Kidney glomerular epithelial cell (primary cell): ENCODE measurements around the gene XKRX.

Experiments
- DNase-seq: peaks from one replicate; lab custom pipeline; 2025; lab: John Stamatoyannopoulos, UW

XKRX gene

DNA sequence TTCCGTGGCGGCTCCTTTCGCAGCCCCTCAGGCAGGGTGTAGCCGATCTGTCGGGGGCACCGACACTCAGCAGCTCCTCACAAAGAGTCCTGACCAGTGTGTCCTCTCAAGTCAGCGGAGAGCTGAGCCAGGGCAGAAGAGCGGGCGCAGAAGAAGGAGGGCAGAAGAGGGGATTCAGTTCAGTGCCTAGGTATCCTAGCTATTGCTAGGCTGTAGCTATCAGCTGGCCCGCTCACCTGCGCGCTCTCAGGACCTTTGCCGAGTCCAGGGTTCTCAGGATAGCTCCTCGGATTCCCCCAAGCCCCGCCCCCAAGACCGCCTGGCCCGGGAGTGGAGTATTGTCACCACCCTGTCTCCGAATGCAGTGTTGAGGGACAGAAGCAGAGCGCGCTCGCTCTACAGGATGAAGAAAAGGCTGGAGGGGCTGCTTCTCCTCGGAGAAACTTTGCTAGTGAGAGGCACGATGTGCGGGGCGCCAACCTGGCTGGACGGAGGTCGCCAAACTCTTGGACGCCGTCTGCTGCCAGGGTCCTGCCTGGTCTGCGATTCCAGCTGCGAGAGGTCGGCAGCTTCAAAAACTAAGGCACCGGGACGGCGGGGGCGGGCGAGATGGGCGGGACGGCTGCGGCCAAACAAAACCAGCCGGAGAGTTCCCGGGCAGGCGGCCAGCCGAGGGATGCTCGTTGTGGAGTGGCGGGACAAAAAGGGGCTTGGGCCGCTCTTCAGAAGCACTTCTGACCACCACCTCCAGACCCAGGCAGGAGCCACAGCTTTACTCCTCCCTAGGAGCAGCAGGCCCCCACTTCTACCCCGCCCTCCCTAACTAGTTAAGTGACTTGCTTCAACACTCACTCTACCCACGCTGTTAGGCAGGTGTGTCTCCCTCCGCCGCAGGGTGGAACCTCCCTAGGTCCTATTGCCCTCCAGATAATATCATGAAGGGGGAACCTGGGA lies at the start of gene XKRX:
Gene XKRX (minus strand): TSS at position 258 of the 954 bp plus-strand sequence. CDS start 613 bp downstream, outside the sequence.
- DNase-seq: no peak

DNA sequence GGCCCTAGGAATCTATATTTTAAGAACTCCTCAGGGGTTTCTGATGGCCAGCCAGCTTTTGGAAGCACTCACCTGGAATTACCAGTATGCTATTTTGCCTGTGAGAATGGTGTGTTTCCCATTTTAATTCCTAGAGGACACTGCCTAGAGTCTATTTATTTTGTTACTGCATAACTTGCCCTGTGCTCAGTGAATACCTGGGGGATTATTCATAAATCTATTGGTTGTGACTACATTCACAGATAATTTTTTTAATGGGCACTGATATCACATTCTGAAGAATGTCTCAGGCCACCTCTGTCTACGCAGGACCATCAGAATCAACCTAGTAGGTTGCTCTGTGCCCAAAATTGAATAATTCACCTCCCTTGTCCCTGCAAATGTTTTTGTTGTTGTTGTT lies 47.5 kb upstream of the XKRX start:
- DNase-seq: no peak

DNA sequence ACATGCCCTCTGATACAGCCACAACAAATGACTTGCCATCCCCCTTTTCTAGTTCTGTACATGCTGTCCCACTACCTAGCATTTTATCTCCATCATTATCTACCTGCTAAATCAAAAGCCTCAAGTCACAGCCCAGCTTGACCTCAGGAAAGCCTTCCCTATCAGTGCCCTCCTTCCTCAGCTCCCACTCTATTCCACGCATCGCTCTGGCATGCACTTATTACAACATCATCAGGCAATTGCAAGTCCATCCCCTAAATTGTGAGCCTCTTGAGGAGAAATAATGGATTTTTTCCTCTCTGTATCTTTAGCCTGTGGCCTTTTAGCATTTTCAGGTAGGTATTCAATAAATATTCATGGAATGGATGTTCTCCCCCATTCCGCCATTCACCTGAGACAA lies 46.5 kb upstream of the XKRX start:
- no peak for DNase-seq

DNA sequence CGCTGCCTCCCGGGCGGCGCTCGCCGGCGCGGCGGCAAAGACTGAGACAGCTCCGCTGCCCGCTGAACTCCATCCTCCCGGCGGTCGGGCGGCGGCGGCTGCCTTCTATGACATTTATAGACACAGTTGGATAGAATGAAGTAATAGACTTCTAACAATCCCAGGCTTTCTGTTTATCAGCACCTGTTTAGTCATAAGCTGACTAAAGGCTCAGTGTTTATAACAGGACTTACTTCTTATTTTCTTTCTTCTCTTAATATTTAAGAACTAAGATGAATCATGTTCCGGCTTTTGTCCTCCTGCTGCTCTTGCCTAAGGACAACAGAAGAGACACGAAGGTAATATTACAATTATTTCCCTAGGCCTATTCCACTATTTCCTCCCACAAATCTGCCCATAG lies 44.7 kb upstream of the XKRX start:
- DNase-seq: no peak

- DNase-seq: no peak
Observed at GRCh38 chrX:100969936-100970335, 41.2 kb upstream of the XKRX start.

GRCh38 chrX:100969408-100969807 lies 40.7 kb upstream of the XKRX start, which contains the start of gene ARL13A:
TSS of gene ARL13A (plus strand) at chrX:100969708. CDS start at chrX:100973690, 3,982 bp downstream.
- no peak for DNase-seq

- DNase-seq: no peak
Observed at GRCh38 chrX:100964362-100964761, 35.6 kb upstream of the XKRX start.

GRCh38 chrX:100962811-100963210 lies 34.1 kb upstream of the XKRX start:
- no peak for DNase-seq

DNA sequence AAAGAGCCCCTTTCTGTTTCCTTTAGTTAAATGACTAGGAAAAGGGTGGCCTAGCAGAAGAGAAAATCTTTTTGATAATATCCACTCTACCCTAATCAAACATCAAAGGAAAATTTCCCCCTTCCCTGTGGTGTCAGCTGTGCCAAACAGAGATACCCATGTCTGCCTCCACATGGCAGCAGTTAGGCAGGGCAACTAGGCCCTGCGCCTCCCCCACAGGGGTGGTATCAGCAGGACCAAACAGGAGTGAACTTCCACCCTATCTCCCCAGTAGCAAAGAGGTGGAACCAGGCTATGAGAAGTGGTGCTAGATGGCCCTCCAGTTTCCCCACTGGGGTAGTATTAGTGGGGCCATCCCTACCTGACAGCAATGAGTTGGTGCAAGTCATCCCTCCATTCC lies 19.8 kb upstream of the XKRX start:
- DNase-seq: no peak

GRCh38 chrX:100946299-100946927 lies 17.7 kb upstream of the XKRX start:
- no peak for DNase-seq

DNA sequence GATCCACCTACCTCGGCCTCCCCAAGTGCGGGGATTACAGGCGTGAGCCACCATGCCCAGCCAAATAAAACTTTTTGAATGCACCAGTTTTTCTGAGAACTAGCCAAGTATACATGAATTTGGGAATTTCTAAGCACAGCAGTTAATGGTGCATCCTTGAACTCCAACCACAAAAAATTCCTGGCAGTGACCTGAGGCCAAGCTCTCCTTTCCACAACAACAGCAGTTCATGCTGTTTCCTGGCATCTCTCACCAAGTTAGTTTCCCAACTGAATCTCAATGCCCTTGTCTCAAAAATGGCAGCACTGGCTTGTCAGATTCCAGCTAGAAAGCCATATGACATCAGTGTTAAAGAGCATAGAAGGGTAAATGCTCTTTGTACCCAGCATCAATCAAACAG lies 15.9 kb upstream of the XKRX start:
- DNase-seq: no peak

DNA sequence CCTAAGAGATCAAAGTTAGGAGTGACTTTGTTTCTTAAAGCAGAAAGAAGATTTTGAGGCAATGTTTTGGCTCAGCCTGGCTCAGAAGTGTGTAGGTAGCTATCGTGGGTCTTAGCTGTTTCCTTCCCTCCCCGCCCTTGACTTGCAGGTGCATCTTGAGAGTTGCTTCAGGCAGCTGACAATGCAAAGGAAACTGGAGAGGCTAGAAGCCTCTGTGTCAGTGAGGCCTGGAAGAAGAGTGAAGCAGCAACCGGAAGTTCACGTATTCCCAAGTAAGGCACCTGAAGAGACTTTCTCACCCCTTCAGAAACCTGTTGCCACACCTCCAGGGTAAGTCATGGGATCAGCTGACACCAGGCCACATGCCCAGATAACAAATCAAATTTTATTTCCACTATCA lies 10.6 kb upstream of the XKRX start:
- no peak for DNase-seq

DNA sequence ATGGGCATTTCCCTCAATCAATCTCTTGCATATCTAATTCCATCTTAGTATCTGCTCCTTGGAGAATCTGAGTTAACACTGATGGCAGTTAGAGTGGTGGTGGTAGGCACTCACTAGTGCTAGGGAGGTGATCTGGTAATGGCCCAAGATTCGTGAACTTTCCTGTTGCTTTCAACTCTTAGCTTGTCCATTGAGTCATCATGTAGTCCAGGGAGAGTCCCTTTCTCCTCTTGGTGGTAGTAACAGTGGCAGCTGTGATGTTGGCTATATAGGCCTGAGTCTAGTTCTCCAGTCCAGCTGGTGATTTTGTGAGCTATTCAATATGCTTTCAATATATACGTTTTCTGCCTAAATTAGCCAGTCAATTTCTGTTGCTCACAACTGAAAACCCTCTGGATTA lies 7.0 kb upstream of the XKRX start:
- DNase-seq: no peak

GRCh38 chrX:100931925-100932285 lies 3.2 kb upstream of the XKRX start:
- no peak for DNase-seq

- no peak for DNase-seq
Observed at GRCh38 chrX:100931218-100931924, 2.7 kb upstream of the XKRX start.

- DNase-seq: no peak
Observed at GRCh38 chrX:100926453-100926852, 2.3 kb downstream of the XKRX start.

DNA sequence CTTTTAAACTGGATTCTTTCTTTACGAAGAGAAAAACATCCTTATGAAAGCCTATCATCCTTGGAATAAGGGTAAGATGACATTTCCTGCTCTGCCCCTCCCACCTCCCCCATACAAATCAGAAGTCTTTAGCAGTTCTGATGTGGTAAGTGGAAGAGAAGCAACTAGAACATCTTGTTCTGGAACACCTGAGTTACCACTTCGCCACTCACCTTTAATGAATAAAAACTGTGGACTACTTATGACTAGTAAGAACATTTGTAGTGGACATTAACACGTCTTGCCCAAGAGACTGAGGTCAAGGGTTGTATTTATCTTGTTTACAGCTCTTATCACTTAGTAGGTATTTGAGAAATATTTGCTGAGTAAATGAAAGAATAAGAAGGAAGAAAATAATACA lies 4.3 kb downstream of the XKRX start:
- no peak for DNase-seq

DNA sequence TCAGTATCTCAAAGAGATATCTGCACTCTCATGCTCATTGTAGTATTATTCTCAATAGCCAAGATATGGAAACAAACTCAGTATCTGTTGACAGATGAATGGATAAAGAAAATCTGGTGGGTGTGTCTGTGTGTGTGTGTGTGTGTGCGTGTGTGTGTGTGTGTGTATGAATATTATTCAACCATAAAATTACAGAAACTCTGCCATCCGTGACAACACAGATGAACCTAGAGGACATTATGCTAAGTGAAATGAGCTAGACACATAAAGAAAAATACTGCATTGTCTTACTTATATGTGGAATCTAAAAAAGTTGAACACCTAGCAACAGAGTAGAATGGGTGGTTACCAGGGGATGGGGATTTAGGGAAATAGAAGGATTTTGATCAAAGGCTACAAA lies 13.2 kb downstream of the XKRX start:
- no peak for DNase-seq

DNA sequence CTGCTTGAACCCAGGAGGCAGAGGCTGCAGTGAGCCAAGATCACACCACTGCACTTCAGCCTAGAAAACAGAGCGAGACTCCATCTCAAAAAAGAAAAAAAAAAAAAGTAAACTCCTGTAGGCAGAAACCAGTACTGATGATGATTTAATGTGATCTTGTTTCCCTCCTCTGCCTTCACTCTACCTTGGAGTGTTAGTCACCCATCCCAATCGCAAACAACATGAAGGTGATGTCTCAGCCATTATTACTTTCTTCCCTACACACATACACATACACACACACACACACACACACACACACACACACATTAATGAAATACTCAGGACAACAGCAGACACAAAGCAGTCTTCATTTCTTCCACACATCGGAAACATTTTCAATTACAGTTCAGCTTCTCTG lies 15.6 kb downstream of the XKRX start:
- no peak for DNase-seq

DNA sequence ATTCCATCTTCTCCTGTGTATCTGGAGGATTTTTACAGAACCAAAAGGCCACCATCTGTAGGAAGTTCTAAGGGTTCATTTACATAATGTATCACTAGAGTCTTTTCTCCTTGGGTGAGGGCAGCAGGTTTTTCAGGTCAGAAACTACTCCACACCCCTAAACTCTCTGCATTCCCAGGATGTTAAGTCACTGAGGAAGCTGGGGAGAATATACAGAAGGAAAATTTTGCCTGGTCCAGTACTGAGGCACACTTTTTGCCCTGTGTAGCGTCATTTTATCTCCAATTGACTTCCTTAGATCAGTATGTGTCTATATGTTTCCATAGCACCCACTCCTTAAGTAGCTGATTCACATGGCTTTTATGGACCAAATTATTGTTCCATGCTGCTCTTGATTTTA lies 17.0 kb downstream of the XKRX start:
- DNase-seq: no peak

DNA sequence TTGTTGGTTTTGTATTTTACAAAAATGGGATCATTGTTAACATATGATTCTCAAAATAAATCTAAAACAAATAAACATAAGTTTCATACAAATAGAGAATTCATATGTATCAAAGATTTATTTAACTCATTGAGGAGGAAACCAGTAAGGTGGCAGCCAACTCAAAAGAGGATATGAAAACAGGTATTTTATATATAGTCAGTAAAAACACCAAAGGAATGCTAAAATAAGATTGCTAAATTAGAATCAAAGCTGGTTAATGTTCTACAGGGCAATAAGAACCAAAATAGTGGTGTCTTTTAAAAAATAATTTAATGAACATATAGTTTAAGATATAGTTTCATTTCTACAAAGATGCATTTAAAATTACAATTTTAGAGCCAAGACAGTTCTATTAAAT lies 23.1 kb downstream of the XKRX start:
- DNase-seq: no peak

DNA sequence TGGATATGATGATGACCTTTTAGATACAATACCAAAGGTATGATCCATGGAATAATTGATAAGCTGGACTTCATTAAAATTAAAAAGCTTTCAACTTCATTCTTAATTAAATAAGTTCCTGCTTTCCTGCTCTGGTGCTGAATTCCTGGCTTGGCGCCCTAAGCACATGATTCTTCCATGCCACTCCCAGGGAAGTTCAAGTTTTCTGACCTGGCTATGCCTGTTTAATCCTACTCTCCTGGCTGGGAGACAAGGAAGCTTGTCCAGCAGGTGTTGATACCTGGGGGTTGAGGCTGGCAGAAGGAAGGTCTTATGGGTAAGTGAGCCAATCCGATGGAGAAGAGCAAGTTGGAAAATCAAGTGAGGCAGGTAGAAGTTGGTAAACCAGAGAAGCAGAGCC lies 24.3 kb downstream of the XKRX start:
- DNase-seq: no peak
